Gastroesophageal sphincter (tissue), 4 donors: Measurements from ENCODE around the gene NBDY. TPM values are rescaled to one million over a fixed set of nuclear protein-coding genes. Genes with fewer than 3 reads are reported as not detected.

Experiments
- ATAC-seq: fragments of 150-250 bp; one replicate; pipeline ENCODE4 v1.9.1; 2016; ENCODE audit warnings: mild to moderate bottlenecking, moderate library complexity
- H3K27ac ChIP-seq, 4 donors: fragments of 200-600 bp; sonication (generic) in 3 of 4; 1 replicate in 3 of 4; 2 replicates in 1 of 4; pipeline ENCODE4 v1.5.1; 2016 to 2019
- H3K27me3 ChIP-seq: fragments of 200-600 bp; sonication (generic); one replicate; pipeline ENCODE4 v1.5.1; 2019
- H3K36me3 ChIP-seq, 2 donors: fragments of 200-600 bp; sonication (generic); one replicate each; pipeline ENCODE4 v1.5.1; 2019; ENCODE audit warnings: control low read depth in 1 of 2
- H3K4me1 ChIP-seq, 3 donors: fragments of 200-600 bp; sonication (generic); 1 replicate in 2 of 3; 2 replicates in 1 of 3; pipeline ENCODE4 v1.5.1; 2016 to 2019; ENCODE audit warnings: control low read depth in 2 of 3
- H3K4me3 ChIP-seq, 2 donors: fragments of 200-600 bp; sonication (generic); one replicate each; pipeline ENCODE4 v1.5.1; 2019; ENCODE audit warnings: mild to moderate bottlenecking in 1 of 2, moderate library complexity in 1 of 2
- H3K9me3 ChIP-seq, 3 donors: fragments of 200-600 bp; sonication (generic); one replicate each; pipeline ENCODE4 v1.5.1; 2017 to 2019; ENCODE audit warnings: control low read depth in 2 of 3
- CTCF ChIP-seq, 4 experiments: fragments of 200-600 bp in 2 of 4; fragments of 450-650 bp in 2 of 4; sonication (generic) in 1 of 4; IDR thresholded peaks; one replicate each; pipeline ENCODE4 v1.5.1; 2017 to 2019; ENCODE audit warnings: antibody characterized with exemption in 4 of 4, mild to moderate bottlenecking in 2 of 4, moderate library complexity in 2 of 4
- EP300 ChIP-seq: sonication (generic); formaldehyde crosslinking; IDR thresholded peaks from one replicate; pipeline ENCODE4 v1.6.1; 2017; ENCODE audit warnings: antibody characterized with exemption, mild to moderate bottlenecking
- POLR2A ChIP-seq, 2 donors: fragments of 450-650 bp; IDR thresholded peaks; one replicate each; pipeline ENCODE4 v1.6.1; 2017; ENCODE audit warnings: antibody characterized with exemption in 2 of 2, mild to moderate bottlenecking in 2 of 2, moderate library complexity in 1 of 2
- POLR2AphosphoS5 ChIP-seq: sonication (generic); formaldehyde crosslinking; IDR thresholded peaks from one replicate; pipeline ENCODE4 v1.6.1; 2017; ENCODE audit warnings: antibody characterized with exemption
- WGBS, 2 donors: methylation state at CpG; one replicate each; pipeline ENCODE4 v1.1.5; 2018; ENCODE audit warnings: low coverage in 1 of 2; 5-methylcytosine and 5-hydroxymethylcytosine counted together
- total RNA-seq, 4 donors: library from RNA; depleted of rRNA; stranded (reverse); fragments of >200 nt; gene quantifications; one replicate each; pipeline ENCODE4 v1.1.0, GENCODE V29; 2016

Gene NBDY
- total RNA-seq, 4 donors from 2014 or later: 6.6 to 16.0 (median 12.0) TPM

DNA sequence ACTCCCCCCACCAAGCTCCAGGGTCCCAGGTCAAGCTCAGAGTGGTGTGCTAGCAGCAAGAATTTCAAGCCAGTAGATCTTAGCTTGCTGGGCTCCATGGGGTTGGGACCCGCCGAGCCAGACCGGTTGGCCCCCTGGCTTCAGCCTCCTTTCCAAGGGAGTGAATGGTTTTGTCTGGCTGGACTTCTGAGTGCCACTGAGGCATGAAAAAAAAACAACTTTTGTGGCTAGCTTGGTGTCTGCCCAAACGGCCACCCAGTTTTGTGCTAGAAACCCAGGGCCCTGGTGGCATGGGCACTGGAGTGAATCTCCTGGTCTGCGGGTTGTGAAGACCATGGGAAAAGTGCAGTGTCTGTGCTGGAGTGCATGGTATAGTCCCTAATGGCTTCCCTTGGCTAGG is 82.6 kb downstream of the NBDY start:
- Histone ChIP-seq H3K27ac (no peak overlapping the region), H3K36me3 (no peaks in the 10 kb centered on the region), H3K9me3 (no peaks in the 10 kb centered on the region), H3K4me3 (no peak overlapping the region), H3K4me1 (no peaks in the 10 kb centered on the region), H3K27me3 (no peaks in the 10 kb centered on the region)
- TF ChIP-seq POLR2A (IDR thresholded peaks at IDR 0.05): no peak
- no peak for TF ChIP-seq POLR2AphosphoS5
- TF ChIP-seq EP300: no peak
- TF ChIP-seq CTCF (IDR thresholded peaks at IDR 0.05): no peak
- 100% methylated on average over 1 of the region's 5 CpGs for WGBS, 2 donors
- no peak for ATAC-seq

DNA sequence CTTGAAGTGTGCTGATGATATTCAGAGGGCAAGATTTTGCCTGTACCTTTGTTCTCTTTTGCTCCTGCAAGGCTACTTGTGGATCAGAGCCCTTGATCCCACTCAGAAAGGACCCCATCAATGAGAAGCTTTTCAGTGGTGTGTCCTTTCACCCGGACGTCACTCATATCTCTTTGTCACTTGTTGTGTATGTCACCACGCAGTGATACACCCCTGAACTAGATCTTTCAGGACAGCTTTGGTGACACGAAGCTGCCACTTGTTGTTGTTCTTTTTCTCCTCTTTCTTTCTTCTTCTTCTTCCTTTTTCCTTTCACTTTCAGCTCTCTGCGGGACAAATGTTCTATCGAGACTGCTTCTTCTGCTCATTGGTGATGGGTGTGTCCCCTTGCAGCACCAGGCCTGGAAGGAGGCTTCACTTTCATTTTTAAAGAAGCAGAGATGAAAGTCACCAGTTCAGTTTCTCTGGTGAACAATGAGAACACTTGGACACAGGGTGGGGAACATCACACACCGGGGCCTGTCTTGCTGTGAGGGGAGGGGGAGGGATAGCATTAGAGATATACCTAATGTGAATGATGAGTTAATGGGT is 83.6 kb downstream of the NBDY start:
- no peaks in the 10 kb centered on the region for H3K9me3 ChIP-seq
- H3K27me3 ChIP-seq: no peaks in the 10 kb centered on the region
- TF ChIP-seq POLR2AphosphoS5: no peak
- no peak for TF ChIP-seq CTCF (IDR thresholded peaks at IDR 0.05)
- no peak for TF ChIP-seq EP300
- no peak for TF ChIP-seq POLR2A (IDR thresholded peaks at IDR 0.05)
- H3K4me1 ChIP-seq: no peaks in the 10 kb centered on the region
- peaks cover 0 to 4% of the 10 kb centered on the region in 2 donors for H3K36me3 ChIP-seq
- ATAC-seq: no peak
- H3K27ac ChIP-seq: peak overlapping the region in 2 of 4 donors; percentile 2 to 25
- no peak overlapping the region for H3K4me3 ChIP-seq
- 42 to 72% methylated on average over 4 of the region's 7 CpGs for WGBS, 2 donors

- TF ChIP-seq EP300 (no peak), POLR2AphosphoS5 (no peak), CTCF (IDR thresholded peaks at IDR 0.05) (no peak), POLR2A (IDR thresholded peaks at IDR 0.05) (no peak)
- 89% methylated on average over 6 of the region's 7 CpGs; no CpG with 5 or more reads in 1 of the 2 donors for WGBS, 2 donors
Observed at GRCh38 chrX:56813318-56813837, 84.3 kb downstream of the NBDY start.

GRCh38 chrX:56817179-56817578 is 88.1 kb downstream of the NBDY start:
- H3K36me3 ChIP-seq: peaks cover 0 to 7% of the 10 kb centered on the region in 2 donors
- no peak for ATAC-seq
- H3K27me3 ChIP-seq: no peaks in the 10 kb centered on the region
- no peaks in the 10 kb centered on the region for H3K9me3 ChIP-seq
- TF ChIP-seq CTCF (IDR thresholded peaks at IDR 0.05) (no peak), POLR2AphosphoS5 (no peak), POLR2A (IDR thresholded peaks at IDR 0.05) (no peak), EP300 (no peak)
- 57 to 78% methylated on average over 5 of the region's 5 CpGs for WGBS, 2 donors
- H3K4me1 ChIP-seq: no peaks in the 10 kb centered on the region
- no peak overlapping the region for H3K27ac ChIP-seq
- no peak overlapping the region for H3K4me3 ChIP-seq

More at GRCh38 chrX:56813318-56813837, 84.3 kb downstream of the NBDY start:
- no peaks in the 10 kb centered on the region for H3K27me3 ChIP-seq
- H3K4me3 ChIP-seq: no peak overlapping the region
- H3K4me1 ChIP-seq: no peaks in the 10 kb centered on the region
- peak overlapping the region in 2 of 4 donors; percentile 2 to 17 for H3K27ac ChIP-seq
- H3K9me3 ChIP-seq: no peaks in the 10 kb centered on the region
- peaks cover 0 to 7% of the 10 kb centered on the region in 2 donors for H3K36me3 ChIP-seq
- ATAC-seq: peak; percentile 61

- Histone ChIP-seq H3K4me3 (no peak overlapping the region), H3K4me1 (no peaks in the 10 kb centered on the region), H3K36me3 (no peaks in the 10 kb centered on the region), H3K27ac (no peak overlapping the region), H3K9me3 (peaks cover 0 to 5% (median 0%) of the 10 kb centered on the region in 3 donors), H3K27me3 (no peaks in the 10 kb centered on the region)
- no peak for ATAC-seq
- WGBS, 2 donors: 79 to 83% methylated on average over 2 of the region's 2 CpGs
- TF ChIP-seq POLR2A (IDR thresholded peaks at IDR 0.05) (no peak), CTCF (IDR thresholded peaks at IDR 0.05) (no peak), POLR2AphosphoS5 (no peak), EP300 (no peak)
Observed at GRCh38 chrX:56826020-56826419, 97.0 kb downstream of the NBDY start.
